GM21723 (cell line): Measurements from ENCODE around the gene TCFL5.

Experiments
- ATAC-seq: cut with Tn5 transposase; IDR thresholded peaks from one replicate; pipeline ENCODE4 v1.9.1; 2021; ENCODE audit warnings: mild to moderate bottlenecking, moderate library complexity; ENCODE audit not compliant: unreplicated experiment

The TCFL5 gene

GRCh38 chr20:62861726-62862336 lies at the start of gene TCFL5:
Gene TCFL5, minus strand, starts transcription at chr20:62861822. Its CDS starts 152 bp downstream, at chr20:62861670.
- peak; percentile 59 for ATAC-seq

GRCh38 chr20:62910777-62911497 lies 49.3 kb upstream of the TCFL5 start:
- no peak for ATAC-seq

- ATAC-seq: no peak
These were observed 48.7 kb upstream of the TCFL5 start for GRCh38 chr20:62910217-62910766.

GRCh38 chr20:62908971-62909791 lies 47.6 kb upstream of the TCFL5 start:
- ATAC-seq: no peak

- ATAC-seq: no peak
These were observed 46.0 kb upstream of the TCFL5 start for GRCh38 chr20:62907384-62908317.

- no peak for ATAC-seq
These were observed 45.2 kb upstream of the TCFL5 start for GRCh38 chr20:62906647-62907375.

- no peak for ATAC-seq
These were observed 44.6 kb upstream of the TCFL5 start for GRCh38 chr20:62906209-62906608.

GRCh38 chr20:62905536-62906117 lies 44.0 kb upstream of the TCFL5 start:
- ATAC-seq: no peak

GRCh38 chr20:62902926-62903615 lies 41.4 kb upstream of the TCFL5 start:
- no peak for ATAC-seq

GRCh38 chr20:62901891-62902290 lies 40.3 kb upstream of the TCFL5 start:
- no peak for ATAC-seq

- no peak for ATAC-seq
These were observed 39.3 kb upstream of the TCFL5 start for GRCh38 chr20:62900692-62901584.

GRCh38 chr20:62900052-62900691 lies 38.5 kb upstream of the TCFL5 start:
- peak; percentile 80 for ATAC-seq

GRCh38 chr20:62899633-62900051 lies 38.0 kb upstream of the TCFL5 start:
- no peak for ATAC-seq

- ATAC-seq: no peak
These were observed 37.5 kb upstream of the TCFL5 start for GRCh38 chr20:62898970-62899632.

- no peak for ATAC-seq
These were observed 36.7 kb upstream of the TCFL5 start for GRCh38 chr20:62898093-62898964.

- no peak for ATAC-seq
These were observed 36.0 kb upstream of the TCFL5 start for GRCh38 chr20:62897666-62898065.
